Bronchial epithelial cell (primary cell): ENCODE measurements around the gene DPP6. TPM values are rescaled to one million over a fixed set of nuclear protein-coding genes. Genes with fewer than 3 reads are reported as not detected.

Source experiments
- DNase-seq: peaks from one replicate; pipeline ENCODE4 v3.0.0-alpha.2; 2010; ENCODE audit warnings: low read depth
- FAIRE-seq: peaks from 2 replicates; lab custom pipeline; 2011; peaks lifted over from hg19 to GRCh38; lab: Jason Lieb, UNC
- H3K27me3 ChIP-seq: 2 replicates; pipeline ENCODE4 v1.5.1; 2011; ENCODE audit warnings: low read length; ENCODE audit not compliant: control insufficient read depth, insufficient read depth
- H3K36me3 ChIP-seq: 2 replicates; pipeline ENCODE4 v1.5.1; 2011; ENCODE audit warnings: low read length; ENCODE audit not compliant: control insufficient read depth, insufficient read depth
- H3K4me3 ChIP-seq: 2 replicates; pipeline ENCODE4 v1.5.1; 2011; ENCODE audit warnings: mild to moderate bottlenecking, low read depth, low read length, control low read depth
- total RNA-seq: library from RNA; depleted of rRNA; stranded (reverse); fragments of >200 nt; gene quantifications from 2 replicates; pipeline ENCODE4 v1.2.1, GENCODE V29; 2014
- TF ChIP-seq, protein P1 (sequence below): IDR thresholded peaks from 2 replicates; pipeline ENCODE4 v1.5.1; 2011; ENCODE audit warnings: mild to moderate bottlenecking, moderate library complexity, low read length, control low read depth, inconsistent platforms; ENCODE audit not compliant: insufficient read depth, severe bottlenecking

Gene DPP6
- total RNA-seq, 1 donor from 2014 or later = not detected

DNA sequence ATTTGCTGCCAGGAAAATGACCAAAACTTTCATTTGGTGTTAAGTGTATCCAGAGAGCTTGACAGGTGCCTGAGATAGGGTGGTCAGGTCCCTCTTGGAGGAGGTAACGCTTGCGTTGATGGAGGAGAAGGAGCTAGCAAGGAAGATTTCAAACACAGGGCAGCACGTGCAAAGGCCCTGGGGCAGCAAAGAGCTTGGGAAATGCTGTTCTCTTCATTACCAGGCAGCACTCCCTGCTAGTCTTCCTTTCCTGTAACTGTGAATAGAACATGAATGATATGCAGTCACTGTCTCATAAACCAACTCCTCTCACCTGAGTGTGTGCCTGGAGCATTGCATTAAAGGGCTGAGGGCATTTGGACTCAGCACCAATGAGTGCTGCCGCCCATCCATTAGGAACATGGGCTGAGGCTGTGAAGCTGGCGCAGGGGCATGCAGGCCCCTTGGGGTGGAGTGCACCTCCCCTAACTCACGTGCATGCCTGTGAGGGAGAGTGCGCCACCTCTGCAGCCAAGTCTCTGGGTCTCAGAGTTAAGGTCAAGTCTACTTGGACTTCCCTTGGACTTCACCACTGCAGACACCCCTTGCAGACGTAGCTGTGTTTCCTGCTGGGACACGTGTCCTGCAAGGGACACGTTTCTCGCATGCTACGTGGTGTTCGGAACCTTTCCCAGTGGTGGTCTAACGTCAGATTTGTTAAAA is 813.9 kb downstream of the DPP6 start:
- TF ChIP-seq, protein P1, sequence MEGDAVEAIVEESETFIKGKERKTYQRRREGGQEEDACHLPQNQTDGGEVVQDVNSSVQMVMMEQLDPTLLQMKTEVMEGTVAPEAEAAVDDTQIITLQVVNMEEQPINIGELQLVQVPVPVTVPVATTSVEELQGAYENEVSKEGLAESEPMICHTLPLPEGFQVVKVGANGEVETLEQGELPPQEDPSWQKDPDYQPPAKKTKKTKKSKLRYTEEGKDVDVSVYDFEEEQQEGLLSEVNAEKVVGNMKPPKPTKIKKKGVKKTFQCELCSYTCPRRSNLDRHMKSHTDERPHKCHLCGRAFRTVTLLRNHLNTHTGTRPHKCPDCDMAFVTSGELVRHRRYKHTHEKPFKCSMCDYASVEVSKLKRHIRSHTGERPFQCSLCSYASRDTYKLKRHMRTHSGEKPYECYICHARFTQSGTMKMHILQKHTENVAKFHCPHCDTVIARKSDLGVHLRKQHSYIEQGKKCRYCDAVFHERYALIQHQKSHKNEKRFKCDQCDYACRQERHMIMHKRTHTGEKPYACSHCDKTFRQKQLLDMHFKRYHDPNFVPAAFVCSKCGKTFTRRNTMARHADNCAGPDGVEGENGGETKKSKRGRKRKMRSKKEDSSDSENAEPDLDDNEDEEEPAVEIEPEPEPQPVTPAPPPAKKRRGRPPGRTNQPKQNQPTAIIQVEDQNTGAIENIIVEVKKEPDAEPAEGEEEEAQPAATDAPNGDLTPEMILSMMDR = no peak
- FAIRE-seq (no peak), DNase-seq (no peak)
- Histone ChIP-seq H3K36me3 (no peaks in the 10 kb centered on the region), H3K27me3 (no peaks in the 10 kb centered on the region), H3K4me3 (no peak overlapping the region)

DNA sequence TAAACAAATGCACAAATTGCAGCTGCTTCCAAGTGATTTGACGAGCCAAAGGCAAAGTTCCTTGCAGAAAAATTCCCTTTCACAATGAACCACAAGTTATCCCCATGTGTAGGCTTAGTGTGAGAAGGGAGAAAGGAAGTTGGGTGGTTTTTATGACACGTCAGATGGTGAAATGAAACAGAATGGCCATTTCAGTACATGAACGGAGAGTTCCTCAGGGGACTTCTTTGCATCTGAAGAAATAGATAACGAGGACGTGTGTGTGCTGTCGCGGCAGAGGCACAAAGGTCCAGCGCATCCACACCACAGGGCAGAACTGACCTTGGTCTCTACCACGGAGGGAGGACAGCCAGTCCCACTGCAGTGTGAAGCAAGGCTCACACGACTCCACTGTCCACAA is 814.9 kb downstream of the DPP6 start:
- Histone ChIP-seq H3K27me3 (no peaks in the 10 kb centered on the region), H3K4me3 (no peak overlapping the region), H3K36me3 (no peaks in the 10 kb centered on the region)
- DNase-seq = no peak
- FAIRE-seq = no peak
- TF ChIP-seq, protein P1 = no peak

DNA sequence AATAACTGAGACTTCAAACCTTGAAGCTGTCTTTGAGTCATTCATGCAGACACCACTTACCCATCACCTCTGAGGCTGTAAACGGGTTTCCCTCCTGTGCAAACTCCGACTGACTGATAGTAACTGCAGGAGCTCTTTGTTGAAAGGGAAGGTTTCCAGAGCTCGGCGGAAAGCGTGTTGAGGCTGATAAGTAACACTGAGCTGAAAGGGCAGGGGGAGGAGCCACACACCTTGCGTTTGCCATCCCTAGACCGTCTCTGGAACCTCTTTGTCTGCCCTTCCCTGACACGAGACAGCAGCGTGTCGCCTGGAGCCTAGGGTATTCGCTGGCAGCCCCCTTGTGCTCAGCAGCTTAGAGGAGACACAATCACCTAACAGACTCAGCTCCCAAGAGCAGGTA is 816.7 kb downstream of the DPP6 start:
- no peak for FAIRE-seq

DNA sequence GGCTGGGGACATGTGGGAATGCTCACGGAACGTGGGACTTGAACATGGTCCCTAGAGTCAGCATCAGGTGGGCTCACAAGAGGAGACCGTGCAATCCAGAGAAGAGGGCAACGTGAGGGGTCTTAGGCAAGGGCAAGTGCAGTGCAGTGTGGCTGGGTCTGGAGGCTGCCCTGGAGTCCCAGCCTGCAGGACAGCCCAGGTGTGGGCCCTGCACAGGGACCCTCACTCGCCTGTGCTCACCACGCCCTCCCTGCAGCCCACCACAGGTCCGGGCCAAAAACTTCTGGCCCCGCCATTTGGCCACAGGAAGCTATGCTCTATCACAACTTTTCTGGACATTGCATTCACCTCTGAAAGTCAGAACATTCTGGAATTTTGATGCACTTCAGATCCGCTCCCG is 817.2 kb downstream of the DPP6 start:
- TF ChIP-seq, protein P1 = no peak

More for the DNA sequence above, 816.7 kb downstream of the DPP6 start:
- H3K4me3 ChIP-seq = no peak overlapping the region
- TF ChIP-seq, protein P1 = no peak
- H3K27me3 ChIP-seq = no peaks in the 10 kb centered on the region
- H3K36me3 ChIP-seq = no peaks in the 10 kb centered on the region
- DNase-seq = no peak

DNA sequence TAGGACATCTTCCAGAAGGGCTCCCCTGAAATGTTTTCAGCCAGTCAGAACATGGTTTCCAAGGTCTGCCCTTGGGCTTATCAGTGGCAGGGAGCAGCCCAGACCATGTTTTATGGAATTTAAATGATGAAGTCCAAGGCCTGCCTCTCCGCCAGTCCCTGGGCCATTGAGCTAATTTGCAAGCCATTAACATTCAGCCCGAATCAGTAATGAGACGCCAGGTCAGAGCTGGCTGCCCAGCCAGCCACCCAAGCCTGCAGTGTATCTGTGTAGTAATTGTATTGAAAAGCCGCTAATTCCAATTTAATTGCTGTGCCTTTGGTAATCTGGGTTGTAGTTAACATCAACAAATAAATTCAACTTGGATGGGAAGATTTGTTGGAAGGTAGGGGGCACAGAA is 819.3 kb downstream of the DPP6 start:
- TF ChIP-seq, protein P1 = no peak
- Histone ChIP-seq H3K4me3 (no peak overlapping the region), H3K36me3 (no peaks in the 10 kb centered on the region), H3K27me3 (no peaks in the 10 kb centered on the region)
- DNase-seq (no peak), FAIRE-seq (no peak)

More for the DNA sequence above, 817.2 kb downstream of the DPP6 start:
- DNase-seq (no peak), FAIRE-seq (no peak)
- Histone ChIP-seq H3K27me3 (no peaks in the 10 kb centered on the region), H3K4me3 (no peak overlapping the region), H3K36me3 (no peaks in the 10 kb centered on the region)
